Germinal center (tissue), 1 donor: ENCODE results near the gene PRKCSH.
"Not testable (repeated sequence)": the region's sequence is repeated elsewhere in the genome, so short reads cannot be mapped to it uniquely, and the experiment has no call there.

ENCODE experiments used
- DNase-seq: peaks from one replicate; pipeline ENCODE4 v3.0.0; 2012; ENCODE audit warnings: mixed read lengths, low spot score

The PRKCSH gene

GRCh38 chr19:11450570-11451326 is 15.3 kb downstream of the PRKCSH start:
- no peak for DNase-seq

GRCh38 chr19:11451327-11451870 is 16.0 kb downstream of the PRKCSH start:
- DNase-seq, result no peak

DNA sequence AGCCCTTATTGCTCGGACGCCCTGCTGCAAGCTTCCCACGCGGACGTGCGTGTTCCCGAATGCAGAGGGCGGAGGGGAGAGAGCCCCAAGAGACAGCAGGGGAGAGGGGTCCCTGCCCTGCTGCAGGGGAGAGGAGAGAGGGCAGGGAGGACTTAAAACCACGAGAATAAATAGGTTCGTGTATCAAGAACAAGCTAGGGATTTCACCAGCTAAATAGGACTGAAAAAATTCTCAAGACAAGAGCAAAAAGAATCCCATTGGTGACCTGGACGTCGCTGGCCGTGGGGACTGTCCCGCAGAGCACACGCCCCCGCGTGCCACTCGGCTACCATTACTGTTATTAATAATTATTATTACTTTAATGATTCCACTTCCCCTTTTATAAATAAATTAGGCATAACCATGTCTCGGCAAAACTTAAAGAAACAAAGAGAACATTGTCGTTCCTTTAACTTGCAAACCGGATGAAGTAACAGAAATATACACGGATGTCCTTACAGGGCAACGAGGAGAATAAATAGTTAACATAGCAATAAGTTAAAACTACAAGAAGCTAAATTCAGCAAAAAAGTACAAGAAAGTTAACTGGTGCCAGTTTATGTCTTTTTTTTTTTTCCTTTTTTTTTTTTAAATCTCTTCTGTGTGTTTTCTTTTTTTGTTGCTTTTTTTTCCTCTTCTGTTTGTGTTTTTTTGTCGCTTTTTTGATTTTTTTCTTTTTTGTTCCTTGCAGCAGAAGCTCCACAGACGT is 16.6 kb downstream of the PRKCSH start:
- no peak for DNase-seq

- DNase-seq, result no peak
Observed at GRCh38 chr19:11452620-11453310, 17.3 kb downstream of the PRKCSH start.

DNA sequence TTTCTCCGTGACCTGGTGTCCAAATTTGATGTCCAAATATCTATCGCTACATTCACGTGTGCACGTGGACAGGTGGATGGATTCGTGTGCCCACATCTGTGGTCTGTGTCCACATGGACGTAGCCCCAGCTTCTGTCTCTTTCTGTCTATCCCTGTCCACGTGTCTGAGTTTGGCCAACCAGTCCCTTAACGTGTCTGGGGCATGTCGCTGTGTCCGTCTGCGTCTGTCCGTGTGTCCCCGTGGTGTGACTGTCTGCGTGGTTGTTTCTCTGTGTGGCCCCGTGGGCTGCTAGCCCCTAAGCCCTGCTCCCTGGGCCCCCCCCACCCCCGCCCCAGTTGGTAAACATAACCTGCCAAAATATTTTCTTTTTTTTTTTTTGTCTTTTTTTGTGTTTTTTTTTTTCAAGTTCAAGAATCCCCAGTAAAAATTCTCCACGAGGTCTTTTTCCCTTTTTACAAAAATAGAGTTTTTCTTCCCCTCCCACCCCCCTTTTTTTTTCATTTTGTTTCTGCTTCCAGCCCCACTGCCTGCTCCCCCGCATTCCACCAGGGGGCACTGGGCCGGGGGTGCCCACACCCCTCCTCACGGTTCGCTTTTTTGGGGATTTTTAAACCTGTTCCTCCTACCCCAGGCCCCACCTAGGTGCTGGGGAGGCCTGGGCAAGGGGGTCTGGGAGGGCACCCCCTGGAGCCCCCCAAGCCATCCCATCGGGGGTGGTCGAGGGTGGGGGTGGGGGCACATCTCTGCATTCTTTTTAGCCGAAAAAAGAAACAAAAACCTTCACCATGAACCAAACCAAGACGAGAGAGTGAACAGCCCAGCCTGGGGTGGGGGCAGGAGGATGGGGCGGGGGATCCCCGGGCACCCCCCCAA is 18.3 kb downstream of the PRKCSH start:
- DNase-seq, result peak; percentile 66

DNA sequence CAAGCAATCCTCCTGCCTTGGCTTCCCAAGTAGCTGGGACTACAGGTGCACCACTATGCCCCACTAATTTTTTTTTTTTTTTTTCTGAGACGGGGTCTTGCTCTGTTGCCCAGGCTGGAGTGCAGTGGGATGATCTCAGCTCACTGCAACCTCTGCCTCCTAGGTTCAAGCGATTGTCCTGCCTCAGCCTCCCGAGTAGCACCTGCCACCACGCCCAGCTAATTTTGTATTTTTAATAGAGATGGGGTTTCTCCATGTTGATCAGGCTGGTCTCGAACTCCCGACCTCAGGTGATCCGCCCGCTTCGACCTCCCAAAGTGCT is 19.8 kb downstream of the PRKCSH start:
- DNase-seq, result not testable (repeated sequence)

DNA sequence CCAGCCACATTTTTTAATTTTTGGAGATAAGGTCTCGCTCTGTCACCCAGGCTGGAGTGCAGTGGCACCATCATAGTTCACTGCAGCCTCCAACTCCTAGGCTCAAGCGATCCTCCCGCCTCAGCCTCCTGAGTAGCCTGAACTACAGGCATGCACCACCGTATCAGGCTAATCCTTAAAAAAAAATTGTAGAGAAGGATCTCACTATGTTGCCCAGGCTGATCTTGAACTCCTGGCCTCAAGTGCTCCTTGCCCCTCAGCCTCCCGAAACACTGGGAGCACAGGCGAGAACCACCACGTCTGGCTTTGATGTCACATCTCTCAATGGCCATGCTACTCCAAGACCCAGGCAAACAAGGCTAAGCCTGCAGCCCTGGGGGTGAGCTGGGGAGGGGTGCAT is 21.2 kb downstream of the PRKCSH start:
- no peak for DNase-seq

DNA sequence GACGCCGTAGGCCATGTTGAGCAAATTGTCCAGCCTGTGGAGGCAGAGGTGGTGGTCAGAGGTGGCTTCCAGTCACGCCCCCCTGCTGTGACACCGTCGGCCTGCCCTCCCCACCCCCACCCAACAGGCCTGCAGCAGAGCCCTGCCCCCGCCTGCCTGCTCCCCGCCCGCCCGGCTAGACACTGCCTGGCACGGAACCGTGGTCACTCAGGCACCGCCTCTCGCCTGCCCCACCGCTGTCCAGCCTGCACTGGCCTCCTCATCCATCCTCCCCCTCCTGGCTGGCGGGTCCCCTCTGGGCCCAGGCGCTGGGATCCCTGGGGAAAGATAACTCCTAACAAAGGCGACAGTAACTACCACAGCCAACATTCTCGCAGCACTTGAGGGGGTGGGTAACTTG is 21.7 kb downstream of the PRKCSH start:
- DNase-seq, result no peak

DNA sequence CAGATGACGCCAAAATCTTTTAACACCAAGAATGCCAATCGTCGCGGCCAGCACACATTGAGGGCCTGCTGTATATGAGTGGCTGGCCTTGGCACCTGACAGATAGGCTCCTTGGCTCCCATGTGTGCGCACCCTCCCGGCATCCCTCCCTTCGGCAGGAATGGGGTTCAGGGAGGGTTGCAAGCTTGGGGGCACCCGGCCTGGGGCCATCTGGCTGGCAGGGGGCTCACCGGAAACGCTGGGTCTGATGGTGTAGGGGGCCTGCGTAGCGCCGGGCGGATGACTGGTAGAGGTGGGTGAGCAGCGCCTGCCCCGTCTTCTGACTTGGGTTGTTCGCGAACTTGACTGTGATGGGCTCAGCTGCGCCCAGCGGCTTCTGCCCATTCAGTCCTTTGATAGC is 22.4 kb downstream of the PRKCSH start:
- no peak for DNase-seq

GRCh38 chr19:11458236-11458900 is 22.9 kb downstream of the PRKCSH start:
- DNase-seq, result no peak

GRCh38 chr19:11458912-11459311 is 23.5 kb downstream of the PRKCSH start:
- DNase-seq, result not testable (repeated sequence)

- no peak for DNase-seq
Observed at GRCh38 chr19:11460207-11460606, 24.8 kb downstream of the PRKCSH start.

DNA sequence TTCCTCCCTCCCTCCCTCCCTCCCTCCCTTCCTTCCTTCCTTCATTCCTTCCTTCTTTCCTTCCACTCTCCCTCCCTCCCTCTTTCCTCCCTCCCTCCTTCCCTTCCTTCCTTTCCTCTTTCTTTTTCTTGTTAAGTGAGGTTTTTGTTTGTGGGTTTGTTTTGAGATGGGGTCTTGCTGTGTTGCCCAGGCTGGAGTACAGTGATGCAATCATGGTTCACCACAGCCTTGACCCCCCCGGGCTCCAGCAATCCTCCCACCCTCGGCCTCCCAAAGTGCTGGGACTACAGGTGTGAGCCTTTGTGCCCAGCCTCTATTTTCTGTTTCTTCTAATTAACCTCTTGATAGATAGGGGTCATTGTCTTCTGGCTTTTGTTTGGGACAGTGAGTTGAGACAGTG is 26.0 kb downstream of the PRKCSH start:
- no peak for DNase-seq

- DNase-seq, result no peak
Observed at GRCh38 chr19:11463391-11463790, 28.0 kb downstream of the PRKCSH start.

GRCh38 chr19:11464333-11465265 is 29.2 kb downstream of the PRKCSH start:
- DNase-seq, result no peak

DNA sequence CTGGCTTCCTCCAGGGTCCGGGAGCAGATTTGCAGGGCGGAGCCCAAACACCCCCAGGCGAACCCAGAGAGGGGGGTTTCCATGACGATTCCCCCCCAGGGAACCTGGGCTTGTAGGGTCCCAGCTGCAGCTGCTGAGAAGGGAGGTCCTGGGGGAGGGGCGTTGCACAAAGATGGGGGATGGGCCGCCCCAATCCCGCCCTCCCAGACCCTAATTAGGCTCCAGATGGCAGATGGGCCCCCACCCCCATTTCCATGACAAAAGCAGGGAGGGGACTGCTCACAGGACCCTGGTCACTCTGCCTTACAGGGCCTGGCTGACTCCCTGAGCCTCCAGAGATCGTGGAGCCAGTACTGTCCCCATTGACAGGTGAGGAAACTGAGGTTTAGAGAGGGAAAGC is 30.2 kb downstream of the PRKCSH start:
- DNase-seq, result no peak

DNA sequence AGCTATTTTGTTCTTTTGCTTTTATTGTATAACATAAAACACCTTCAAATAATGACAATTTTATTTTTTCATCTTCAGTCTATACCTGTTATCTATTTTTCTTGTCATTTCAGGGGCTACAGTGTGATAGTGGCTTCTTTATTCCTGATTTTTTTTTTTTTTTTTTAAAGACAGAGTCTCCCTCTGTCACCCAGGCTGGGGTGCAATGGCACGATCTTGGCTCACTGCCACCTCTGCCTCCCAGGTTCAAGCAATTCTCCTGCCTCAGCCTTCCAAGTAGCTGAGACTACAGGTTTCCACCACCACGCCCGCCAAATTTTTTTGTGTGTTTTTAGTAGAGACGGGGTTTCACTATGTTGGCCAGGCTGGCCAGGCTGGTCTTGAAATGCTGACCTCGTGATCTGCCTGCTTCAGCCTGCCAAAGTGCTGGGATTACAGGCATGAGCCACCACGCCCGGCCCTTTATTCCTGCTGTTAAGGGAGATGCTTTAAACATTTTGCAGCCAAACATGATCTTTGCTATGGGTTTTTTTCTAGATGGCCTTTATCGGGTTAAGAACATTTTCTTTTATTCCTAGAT is 32.9 kb downstream of the PRKCSH start:
- not testable (repeated sequence) for DNase-seq

GRCh38 chr19:11473725-11474124 is 38.3 kb downstream of the PRKCSH start:
- no peak for DNase-seq

GRCh38 chr19:11475343-11475742 is 39.9 kb downstream of the PRKCSH start:
- DNase-seq, result not testable (repeated sequence)

DNA sequence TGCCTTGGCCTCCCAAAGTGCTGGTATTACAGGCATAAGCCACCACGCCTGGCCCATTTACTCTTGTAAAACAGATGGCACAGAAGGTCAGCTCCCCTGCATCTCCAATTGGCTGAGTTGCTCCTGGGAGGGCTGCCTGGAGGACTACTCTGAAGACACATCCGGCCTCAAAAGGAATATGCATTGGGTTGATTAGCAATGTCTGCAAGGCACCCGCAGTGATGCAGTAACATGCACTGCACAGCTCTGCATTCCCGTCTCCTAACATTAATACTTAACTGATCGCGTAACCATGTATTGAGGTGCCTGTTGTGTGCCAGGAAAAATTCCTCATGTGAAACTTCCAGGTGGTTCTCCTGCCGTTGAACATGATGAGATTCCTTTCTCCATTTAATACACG is 40.4 kb downstream of the PRKCSH start:
- DNase-seq, result no peak
